HepG2 (cell line): ENCODE data around the gene BABAM2. TPM values are rescaled to one million over a fixed set of nuclear protein-coding genes. Genes with fewer than 3 reads are reported as not detected.

Source experiments
- BHLHE40 ChIP-seq: IDR thresholded peaks from 2 replicates; pipeline ENCODE4 v1.6.1; 2011; ENCODE audit warnings: low read length, improper control_type of control experiment
- JUND ChIP-seq: sonication (generic); formaldehyde crosslinking; IDR thresholded peaks from 2 replicates; pipeline ENCODE4 v1.8.0; 2022; ENCODE audit warnings: mild to moderate bottlenecking, missing genetic modification reagents
- NFIB ChIP-seq: sonication (generic); formaldehyde crosslinking; IDR thresholded peaks from 2 replicates; pipeline ENCODE4 v1.9.0; 2021; ENCODE audit warnings: missing genetic modification reagents, mild to moderate bottlenecking, borderline replicate concordance
- NR2F1 ChIP-seq, 2 experiments: fragments of 450-650 bp in 1 of 2; formaldehyde crosslinking in 1 of 2; IDR thresholded peaks; 2 replicates each; pipeline versions ENCODE4 v1.5.0 to v1.6.1; 2016 to 2020; ENCODE audit warnings: mild to moderate bottlenecking in 1 of 2, missing compliant biosample characterization in 1 of 2, missing genetic modification reagents in 1 of 2, moderate library complexity in 1 of 2
- NR2F6 ChIP-seq, 2 experiments: IDR thresholded peaks; 2 replicates each; pipeline ENCODE4 v1.6.1; 2016; ENCODE audit warnings: antibody characterized with exemption in 1 of 2, mild to moderate bottlenecking in 1 of 2
- RARA ChIP-seq: IDR thresholded peaks from 2 replicates; pipeline ENCODE4 v1.6.1; 2016; ENCODE audit warnings: missing genetic modification reagents, missing compliant biosample characterization
- SPEN ChIP-seq: sonication (generic); formaldehyde crosslinking; IDR thresholded peaks from 2 replicates; pipeline ENCODE4 v1.5.1; 2020; ENCODE audit warnings: low read depth, mild to moderate bottlenecking, missing genetic modification reagents
- TRIM24 ChIP-seq: sonication (generic); formaldehyde crosslinking; IDR thresholded peaks from 2 replicates; pipeline ENCODE4 v1.8.0; 2022; ENCODE audit warnings: mild to moderate bottlenecking, missing genetic modification reagents
- YEATS2 ChIP-seq: sonication (generic); formaldehyde crosslinking; IDR thresholded peaks from 2 replicates; pipeline ENCODE4 v1.4.0; 2020; ENCODE audit warnings: missing genetic modification reagents, borderline replicate concordance
- YY1 ChIP-seq: IDR thresholded peaks from 2 replicates; pipeline ENCODE4 v1.6.1; 2011; ENCODE audit warnings: low read length, low read depth, moderate library complexity, mild to moderate bottlenecking; ENCODE audit not compliant: insufficient read depth, insufficient replicate concordance
- ZBTB20 ChIP-seq: sonication (generic); formaldehyde crosslinking; IDR thresholded peaks from 2 replicates; pipeline ENCODE4 v1.8.1; 2023; ENCODE audit warnings: missing genetic modification reagents, low read depth, mild to moderate bottlenecking, borderline replicate concordance
- ZMYM2 ChIP-seq: sonication (generic); formaldehyde crosslinking; IDR thresholded peaks from 2 replicates; pipeline ENCODE4 v1.8.0; 2022; ENCODE audit warnings: mild to moderate bottlenecking, missing genetic modification reagents
- ZNF207 ChIP-seq: fragments of 450-650 bp; IDR thresholded peaks from 2 replicates; pipeline ENCODE4 v1.6.1; 2016; ENCODE audit warnings: antibody characterized with exemption, borderline replicate concordance
- ZNF614 ChIP-seq: IDR thresholded peaks from 2 replicates; pipeline ENCODE4 v1.6.1; 2018; ENCODE audit warnings: missing biosample characterization, missing genetic modification reagents, inconsistent platforms, borderline replicate concordance
- ZSCAN20 ChIP-seq: sonication (generic); formaldehyde crosslinking; IDR thresholded peaks from 2 replicates; pipeline ENCODE4 v1.4.0; 2020; ENCODE audit warnings: missing genetic modification reagents, mild to moderate bottlenecking, borderline replicate concordance
- polyA plus RNA-seq, 8 experiments: library from polyadenylated mRNA; depleted of rRNA in 3 of 8; stranded (reverse) in 7 of 8; unstranded in 1 of 8; fragments of >200 nt; fragmentation: Illumina TruSeq in 4 of 8; extraction: Trizol in 4 of 8; gene quantifications; 2 replicates each; pipeline versions ENCODE4 v1.2.1 to v1.2.3, GENCODE V29; 2011 to 2016; ENCODE audit warnings: low read depth in 4 of 8, missing spikeins in 1 of 8, mixed read lengths in 1 of 8; ENCODE audit not compliant: insufficient read depth in 1 of 8
- total RNA-seq, 5 experiments: library from RNA; depleted of rRNA; stranded (reverse); fragments of >200 nt; fragmentation: Illumina TruSeq; extraction: Trizol; gene quantifications; 2 replicates each; pipeline ENCODE4 v1.2.3, GENCODE V29; 2016; ENCODE audit warnings: low read depth in 1 of 5
- TF ChIP-seq, protein P1 (sequence below): sonication (generic); formaldehyde crosslinking; IDR thresholded peaks from 2 replicates; pipeline ENCODE4 v1.4.0; 2020; ENCODE audit warnings: low read depth, mild to moderate bottlenecking, missing genetic modification reagents
- TF ChIP-seq, protein P2 (sequence below): sonication (generic); formaldehyde crosslinking; IDR thresholded peaks from 2 replicates; pipeline ENCODE4 v1.4.0; 2020; ENCODE audit warnings: missing genetic modification reagents
- TF ChIP-seq, protein P3 (sequence below): sonication (generic); formaldehyde crosslinking; IDR thresholded peaks from 2 replicates; pipeline ENCODE4 v1.5.0; 2020; ENCODE audit warnings: mild to moderate bottlenecking, missing genetic modification reagents, borderline replicate concordance

BABAM2 gene
- total and polyA plus RNA-seq, 2 of the 13 experiments (the other 11 are each of a cell fraction or from before 2014, with no cell fraction given) = 24.9 to 28.0 TPM

GRCh38 chr2:28355521-28356094 is 465.1 kb downstream of the BABAM2 start (continued):
- TF ChIP-seq BHLHE40 (no peak), TRIM24 (CRISPR knock-in tag) (no peak), YY1 (peak; percentile 51), NR2F6 (IDR thresholded peaks at IDR 0.05) (peak; percentile 69), NR2F6 (CRISPR knock-in tag; IDR thresholded peaks at IDR 0.05) (peak; percentile 79), ZMYM2 (CRISPR knock-in tag) (no peak), NR2F1 (CRISPR knock-in tag; IDR thresholded peaks at IDR 0.05) (peak in 1 of 2 experiments; percentile 41; a peak in 1 of 4 replicates), ZBTB20 (no peak), ZNF614 (CRISPR knock-in tag) (no peak), YEATS2 (CRISPR knock-in tag) (no peak), SPEN (CRISPR knock-in tag) (0 out of 2 replicates have a peak, but pooled peaks have one; percentile 12), ZSCAN20 (no peak), ZNF207 (no peak), JUND (0 out of 2 replicates have a peak, but pooled peaks have one; percentile 31), NFIB (0 out of 2 replicates have a peak, but pooled peaks have one; percentile 51), RARA (CRISPR knock-in tag) (0 out of 2 replicates have a peak, but pooled peaks have one; percentile 11)
- TF ChIP-seq, protein P1, sequence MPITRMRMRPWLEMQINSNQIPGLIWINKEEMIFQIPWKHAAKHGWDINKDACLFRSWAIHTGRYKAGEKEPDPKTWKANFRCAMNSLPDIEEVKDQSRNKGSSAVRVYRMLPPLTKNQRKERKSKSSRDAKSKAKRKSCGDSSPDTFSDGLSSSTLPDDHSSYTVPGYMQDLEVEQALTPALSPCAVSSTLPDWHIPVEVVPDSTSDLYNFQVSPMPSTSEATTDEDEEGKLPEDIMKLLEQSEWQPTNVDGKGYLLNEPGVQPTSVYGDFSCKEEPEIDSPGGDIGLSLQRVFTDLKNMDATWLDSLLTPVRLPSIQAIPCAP (CRISPR knock-in tag) = no peak
- TF ChIP-seq, protein P2, sequence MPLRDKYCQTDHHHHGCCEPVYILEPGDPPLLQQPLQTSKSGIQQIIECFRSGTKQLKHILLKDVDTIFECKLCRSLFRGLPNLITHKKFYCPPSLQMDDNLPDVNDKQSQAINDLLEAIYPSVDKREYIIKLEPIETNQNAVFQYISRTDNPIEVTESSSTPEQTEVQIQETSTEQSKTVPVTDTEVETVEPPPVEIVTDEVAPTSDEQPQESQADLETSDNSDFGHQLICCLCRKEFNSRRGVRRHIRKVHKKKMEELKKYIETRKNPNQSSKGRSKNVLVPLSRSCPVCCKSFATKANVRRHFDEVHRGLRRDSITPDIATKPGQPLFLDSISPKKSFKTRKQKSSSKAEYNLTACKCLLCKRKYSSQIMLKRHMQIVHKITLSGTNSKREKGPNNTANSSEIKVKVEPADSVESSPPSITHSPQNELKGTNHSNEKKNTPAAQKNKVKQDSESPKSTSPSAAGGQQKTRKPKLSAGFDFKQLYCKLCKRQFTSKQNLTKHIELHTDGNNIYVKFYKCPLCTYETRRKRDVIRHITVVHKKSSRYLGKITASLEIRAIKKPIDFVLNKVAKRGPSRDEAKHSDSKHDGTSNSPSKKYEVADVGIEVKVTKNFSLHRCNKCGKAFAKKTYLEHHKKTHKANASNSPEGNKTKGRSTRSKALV (CRISPR knock-in tag) = 0 out of 2 replicates have a peak, but pooled peaks have one; percentile 20
- TF ChIP-seq, protein P3, sequence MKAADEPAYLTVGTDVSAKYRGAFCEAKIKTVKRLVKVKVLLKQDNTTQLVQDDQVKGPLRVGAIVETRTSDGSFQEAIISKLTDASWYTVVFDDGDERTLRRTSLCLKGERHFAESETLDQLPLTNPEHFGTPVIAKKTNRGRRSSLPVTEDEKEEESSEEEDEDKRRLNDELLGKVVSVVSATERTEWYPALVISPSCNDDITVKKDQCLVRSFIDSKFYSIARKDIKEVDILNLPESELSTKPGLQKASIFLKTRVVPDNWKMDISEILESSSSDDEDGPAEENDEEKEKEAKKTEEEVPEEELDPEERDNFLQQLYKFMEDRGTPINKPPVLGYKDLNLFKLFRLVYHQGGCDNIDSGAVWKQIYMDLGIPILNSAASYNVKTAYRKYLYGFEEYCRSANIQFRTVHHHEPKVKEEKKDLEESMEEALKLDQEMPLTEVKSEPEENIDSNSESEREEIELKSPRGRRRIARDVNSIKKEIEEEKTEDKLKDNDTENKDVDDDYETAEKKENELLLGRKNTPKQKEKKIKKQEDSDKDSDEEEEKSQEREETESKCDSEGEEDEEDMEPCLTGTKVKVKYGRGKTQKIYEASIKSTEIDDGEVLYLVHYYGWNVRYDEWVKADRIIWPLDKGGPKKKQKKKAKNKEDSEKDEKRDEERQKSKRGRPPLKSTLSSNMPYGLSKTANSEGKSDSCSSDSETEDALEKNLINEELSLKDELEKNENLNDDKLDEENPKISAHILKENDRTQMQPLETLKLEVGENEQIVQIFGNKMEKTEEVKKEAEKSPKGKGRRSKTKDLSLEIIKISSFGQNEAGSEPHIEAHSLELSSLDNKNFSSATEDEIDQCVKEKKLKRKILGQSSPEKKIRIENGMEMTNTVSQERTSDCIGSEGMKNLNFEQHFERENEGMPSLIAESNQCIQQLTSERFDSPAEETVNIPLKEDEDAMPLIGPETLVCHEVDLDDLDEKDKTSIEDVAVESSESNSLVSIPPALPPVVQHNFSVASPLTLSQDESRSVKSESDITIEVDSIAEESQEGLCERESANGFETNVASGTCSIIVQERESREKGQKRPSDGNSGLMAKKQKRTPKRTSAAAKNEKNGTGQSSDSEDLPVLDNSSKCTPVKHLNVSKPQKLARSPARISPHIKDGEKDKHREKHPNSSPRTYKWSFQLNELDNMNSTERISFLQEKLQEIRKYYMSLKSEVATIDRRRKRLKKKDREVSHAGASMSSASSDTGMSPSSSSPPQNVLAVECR = peak; percentile 11; the same call in 1 of the 2 replicates
